CD4-positive, alpha-beta memory T cell (primary cell): ENCODE measurements around the gene MS4A3. TPM values are rescaled to one million over a fixed set of nuclear protein-coding genes. Genes with fewer than 3 reads are reported as not detected.

Source experiments
- CTCF ChIA-PET: fragments of 350-600 bp; sonication (Branson Sonifier 250); formaldehyde crosslinking; loops from one replicate; lab custom pipeline; 2021; ENCODE audit warnings: inconsistent platforms; ENCODE audit not compliant: partially characterized antibody; lab: Charles Lee
- POLR2A ChIA-PET: fragments of 350-600 bp; sonication (Branson Sonifier 250); formaldehyde crosslinking; loops from one replicate; lab custom pipeline; 2021; ENCODE audit not compliant: partially characterized antibody; lab: Charles Lee
- DNase-seq, 5 donors: peaks; one replicate each; pipeline versions ENCODE4 v3.0.0 to v3.0.0-alpha.2; 2020 to 2022; ENCODE audit warnings: mixed read lengths in 1 of 5
- H3K27ac ChIP-seq: one replicate; pipeline ENCODE4 v1.7.0; 2013; ENCODE audit warnings: low read depth, low read length
- H3K27me3 ChIP-seq: 2 replicates; pipeline ENCODE4 v1.7.0; 2013; ENCODE audit warnings: mild to moderate bottlenecking, low read length, moderate library complexity; ENCODE audit not compliant: insufficient read depth
- H3K36me3 ChIP-seq: 2 replicates; pipeline ENCODE4 v1.7.0; 2013; ENCODE audit warnings: mild to moderate bottlenecking, low read length, moderate library complexity; ENCODE audit not compliant: insufficient read depth
- H3K4me1 ChIP-seq: 2 replicates; pipeline ENCODE4 v1.7.0; 2013; ENCODE audit warnings: mild to moderate bottlenecking, low read length, moderate library complexity; ENCODE audit not compliant: insufficient read depth
- H3K4me3 ChIP-seq, 2 donors: one replicate each; pipeline ENCODE4 v1.7.0; 2013; ENCODE audit warnings: low read length in 2 of 2, mild to moderate bottlenecking in 1 of 2
- H3K9me3 ChIP-seq, 2 donors: one replicate each; pipeline ENCODE4 v1.7.0; 2013; ENCODE audit warnings: low read length in 2 of 2, control low read depth in 1 of 2; ENCODE audit not compliant: control insufficient read depth in 1 of 2
- H3K27ac Mint-ChIP-seq, 7 donors: one replicate each; pipeline ENCODE4 v1.8.0; 2020 to 2021; ENCODE audit warnings: mixed read lengths in 7 of 7, mild to moderate bottlenecking in 6 of 7, inconsistent platforms in 3 of 7, moderate library complexity in 3 of 7
- H3K27me3 Mint-ChIP-seq, 2 donors: one replicate each; pipeline ENCODE4 v1.8.0; 2020 to 2021; ENCODE audit warnings: mixed read lengths in 2 of 2
- H3K36me3 Mint-ChIP-seq, 2 donors: one replicate each; pipeline ENCODE4 v1.8.0; 2020 to 2021; ENCODE audit warnings: mixed read lengths in 2 of 2, inconsistent platforms in 1 of 2, mild to moderate bottlenecking in 1 of 2
- H3K4me1 Mint-ChIP-seq, 4 donors: one replicate each; pipeline ENCODE4 v1.8.0; 2020 to 2021; ENCODE audit warnings: mixed read lengths in 4 of 4, mild to moderate bottlenecking in 1 of 4
- H3K4me3 Mint-ChIP-seq, 8 donors: one replicate each; pipeline ENCODE4 v1.8.0; 2020 to 2021; ENCODE audit warnings: mixed read lengths in 8 of 8, mild to moderate bottlenecking in 7 of 8, moderate library complexity in 6 of 8, inconsistent platforms in 3 of 8
- H3K9me3 Mint-ChIP-seq, 8 donors: one replicate each; pipeline ENCODE4 v1.8.0; 2020 to 2021; ENCODE audit warnings: mixed read lengths in 8 of 8, mild to moderate bottlenecking in 5 of 8, inconsistent platforms in 3 of 8, moderate library complexity in 1 of 8
- intact Hi-C: fragments of 100-400 bp; cut with micrococcal nuclease; formaldehyde crosslinking; loops from one replicate; pipeline ENCODE4 v1.15.1; 2023
- polyA plus RNA-seq, 2 donors: library from polyadenylated mRNA; unstranded; fragments of 300-500 nt; fragmentation: Illumina TruSeq; gene quantifications; one replicate each; pipeline ENCODE4 v1.2.3, GENCODE V29; 2021
- total RNA-seq, 2 experiments: library from RNA; stranded (reverse); gene quantifications; one replicate each; pipeline ENCODE4 v1.2.3, GENCODE V29; 2021

MS4A3 gene
- total and polyA plus RNA-seq, 4 experiments from 2014 or later, result 0.37 TPM; not detected in 3

- Mint-ChIP-seq H3K27ac (no peak overlapping the region), H3K36me3 (no peaks in the 10 kb centered on the region), H3K4me3 (no peak overlapping the region), H3K4me1 (no peaks in the 10 kb centered on the region), H3K27me3 (peaks cover 2 to 4% of the 10 kb centered on the region in 2 donors), H3K9me3 (peaks cover 0 to 6% (median 4%) of the 10 kb centered on the region in 8 donors)
- Histone ChIP-seq H3K4me1 (no peaks in the 10 kb centered on the region), H3K9me3 (no peaks in the 10 kb centered on the region), H3K4me3 (no peak overlapping the region), H3K36me3 (no peaks in the 10 kb centered on the region), H3K27ac (no peak overlapping the region), H3K27me3 (no peaks in the 10 kb centered on the region)
- ChIA-PET CTCF (no interaction called here), POLR2A (no interaction called here)
- no peak for DNase-seq
- intact Hi-C loops, result no loop called here
These were observed 20.9 kb downstream of the MS4A3 start for GRCh38 chr11:60077216-60077817.

- no peaks in the 10 kb centered on the region for H3K4me1 ChIP-seq
- H3K4me3 ChIP-seq, result no peak overlapping the region
- H3K27me3 ChIP-seq, result no peaks in the 10 kb centered on the region
- H3K27ac ChIP-seq, result no peak overlapping the region
- CTCF ChIA-PET, result no interaction called here
- peaks cover 2 to 4% of the 10 kb centered on the region in 2 donors for H3K27me3 Mint-ChIP-seq
- no peaks in the 10 kb centered on the region for H3K9me3 ChIP-seq
- H3K4me1 Mint-ChIP-seq, result no peaks in the 10 kb centered on the region
- intact Hi-C loops, result no loop called here
- no peak overlapping the region for H3K4me3 Mint-ChIP-seq
- DNase-seq, result no peak
- H3K27ac Mint-ChIP-seq, result no peak overlapping the region
- POLR2A ChIA-PET, result no interaction called here
- peaks cover 0 to 6% (median 4%) of the 10 kb centered on the region in 8 donors for H3K9me3 Mint-ChIP-seq
- no peaks in the 10 kb centered on the region for H3K36me3 ChIP-seq
- H3K36me3 Mint-ChIP-seq, result no peaks in the 10 kb centered on the region
These were observed 21.5 kb downstream of the MS4A3 start for GRCh38 chr11:60077981-60078380.

DNA sequence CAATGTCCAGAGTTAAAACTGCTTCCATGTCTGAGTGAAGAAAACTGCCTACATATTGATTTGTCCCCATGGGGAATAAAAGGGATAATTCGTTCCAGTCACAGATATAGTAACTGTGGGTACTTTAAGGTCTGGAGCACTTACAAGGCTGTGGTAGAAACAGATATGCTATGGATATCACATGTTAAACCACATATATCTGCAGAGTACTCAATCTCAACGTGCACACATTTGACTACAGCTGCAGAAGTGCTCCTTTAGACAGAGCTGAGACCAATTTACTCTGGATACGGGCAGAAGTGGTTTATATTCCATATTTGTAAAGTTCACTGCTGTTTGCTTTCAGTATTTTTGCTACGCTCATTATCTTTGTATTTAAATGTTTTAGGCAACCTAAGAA is 22.3 kb downstream of the MS4A3 start:
- H3K9me3 ChIP-seq, result no peaks in the 10 kb centered on the region
- H3K4me3 ChIP-seq, result no peak overlapping the region
- no peaks in the 10 kb centered on the region for H3K27me3 ChIP-seq
- H3K4me3 Mint-ChIP-seq, result no peak overlapping the region
- CTCF ChIA-PET, result no interaction called here
- POLR2A ChIA-PET, result no interaction called here
- no peaks in the 10 kb centered on the region for H3K4me1 ChIP-seq
- H3K27me3 Mint-ChIP-seq, result peaks cover 2 to 4% of the 10 kb centered on the region in 2 donors
- peaks cover 0 to 6% (median 4%) of the 10 kb centered on the region in 8 donors for H3K9me3 Mint-ChIP-seq
- H3K27ac Mint-ChIP-seq, result no peak overlapping the region
- H3K4me1 Mint-ChIP-seq, result no peaks in the 10 kb centered on the region
- no peaks in the 10 kb centered on the region for H3K36me3 ChIP-seq
- no peak overlapping the region for H3K27ac ChIP-seq
- DNase-seq, result no peak
- H3K36me3 Mint-ChIP-seq, result no peaks in the 10 kb centered on the region
- intact Hi-C loops, result no loop called here

- H3K4me3 ChIP-seq, result no peak overlapping the region
- Mint-ChIP-seq H3K4me1 (no peaks in the 10 kb centered on the region), H3K27ac (no peak overlapping the region), H3K9me3 (peaks cover 0 to 6% (median 3%) of the 10 kb centered on the region in 8 donors), H3K4me3 (no peak overlapping the region), H3K36me3 (no peaks in the 10 kb centered on the region), H3K27me3 (peaks cover 3 to 7% of the 10 kb centered on the region in 2 donors)
- H3K27me3 ChIP-seq, result no peaks in the 10 kb centered on the region
- H3K27ac ChIP-seq, result no peak overlapping the region
- ChIA-PET CTCF (no interaction called here), POLR2A (no interaction called here)
- no peaks in the 10 kb centered on the region for H3K4me1 ChIP-seq
- DNase-seq, result no peak
- intact Hi-C loops, result no loop called here
- H3K9me3 ChIP-seq, result no peaks in the 10 kb centered on the region
- no peaks in the 10 kb centered on the region for H3K36me3 ChIP-seq
These were observed 24.1 kb downstream of the MS4A3 start for GRCh38 chr11:60080535-60080934.

GRCh38 chr11:60084631-60085273 is 28.3 kb downstream of the MS4A3 start:
- Histone ChIP-seq H3K9me3 (no peaks in the 10 kb centered on the region), H3K36me3 (no peaks in the 10 kb centered on the region), H3K27ac (no peak overlapping the region), H3K4me1 (no peaks in the 10 kb centered on the region), H3K27me3 (no peaks in the 10 kb centered on the region), H3K4me3 (no peak overlapping the region)
- H3K27ac Mint-ChIP-seq, result no peak overlapping the region
- intact Hi-C loops, result no loop called here
- H3K36me3 Mint-ChIP-seq, result no peaks in the 10 kb centered on the region
- no peaks in the 10 kb centered on the region for H3K4me1 Mint-ChIP-seq
- ChIA-PET POLR2A (no interaction called here), CTCF (no interaction called here)
- H3K27me3 Mint-ChIP-seq, result peaks cover 7 to 9% of the 10 kb centered on the region in 2 donors
- DNase-seq, result no peak
- no peak overlapping the region for H3K4me3 Mint-ChIP-seq
- peaks cover 0 to 2% (median 0%) of the 10 kb centered on the region in 8 donors for H3K9me3 Mint-ChIP-seq

DNA sequence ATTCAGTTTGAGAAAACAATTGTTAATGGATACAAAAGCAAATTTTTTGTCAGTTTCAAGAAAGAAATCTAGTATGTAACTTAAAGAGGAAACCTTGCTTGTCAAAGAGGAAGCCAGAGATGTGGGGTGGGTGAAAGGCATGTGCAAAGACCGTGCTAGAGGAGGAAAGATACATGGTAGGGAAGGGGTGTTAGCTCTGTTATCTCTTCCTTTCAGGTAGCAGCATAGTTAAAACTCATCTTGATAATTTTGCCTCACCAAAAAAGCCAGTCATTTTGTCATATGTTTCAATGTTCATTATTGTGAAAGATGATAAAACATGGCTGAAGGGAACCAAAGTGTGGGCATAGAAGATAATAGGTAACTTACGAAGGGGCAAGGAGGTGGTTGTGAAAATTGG is 29.4 kb downstream of the MS4A3 start:
- H3K4me3 Mint-ChIP-seq, result no peak overlapping the region
- H3K9me3 Mint-ChIP-seq, result no peaks in the 10 kb centered on the region
- CTCF ChIA-PET, result no interaction called here
- no peak overlapping the region for H3K4me3 ChIP-seq
- no peak overlapping the region for H3K27ac ChIP-seq
- intact Hi-C loops, result no loop called here
- H3K27me3 Mint-ChIP-seq, result peaks cover 7 to 9% of the 10 kb centered on the region in 2 donors
- DNase-seq, result no peak
- POLR2A ChIA-PET, result no interaction called here
- H3K4me1 ChIP-seq, result no peaks in the 10 kb centered on the region
- no peaks in the 10 kb centered on the region for H3K4me1 Mint-ChIP-seq
- no peaks in the 10 kb centered on the region for H3K36me3 ChIP-seq
- H3K27me3 ChIP-seq, result no peaks in the 10 kb centered on the region
- no peaks in the 10 kb centered on the region for H3K9me3 ChIP-seq
- H3K27ac Mint-ChIP-seq, result no peak overlapping the region
- no peaks in the 10 kb centered on the region for H3K36me3 Mint-ChIP-seq

- Mint-ChIP-seq H3K4me1 (no peaks in the 10 kb centered on the region), H3K9me3 (no peaks in the 10 kb centered on the region), H3K27me3 (peaks cover 6 to 9% of the 10 kb centered on the region in 2 donors), H3K36me3 (no peaks in the 10 kb centered on the region), H3K27ac (no peak overlapping the region), H3K4me3 (no peak overlapping the region)
- no peaks in the 10 kb centered on the region for H3K27me3 ChIP-seq
- H3K4me1 ChIP-seq, result no peaks in the 10 kb centered on the region
- H3K4me3 ChIP-seq, result no peak overlapping the region
- no peaks in the 10 kb centered on the region for H3K9me3 ChIP-seq
- no peaks in the 10 kb centered on the region for H3K36me3 ChIP-seq
- no peak for DNase-seq
- CTCF ChIA-PET, result no interaction called here
- no peak overlapping the region for H3K27ac ChIP-seq
- intact Hi-C loops, result no loop called here
- POLR2A ChIA-PET, result no interaction called here
These were observed 30.8 kb downstream of the MS4A3 start for GRCh38 chr11:60087239-60087638.
